Measurements from ENCODE around the gene GKN2. TPM values are rescaled to one million over a fixed set of nuclear protein-coding genes. Genes with fewer than 3 reads are reported as not detected.

GKN2 gene
- total RNA-seq, 1 donor from 2014 or later = not detected

Other genes starting within 250 kb of the GKN2 start
- gene ARHGAP25, start 218.1 kb downstream of the GKN2 start, total RNA-seq = 8.9 and 10.1 TPM in 2 replicates
- not detected in 2 replicates for gene BMP10, start 81.5 kb downstream of the GKN2 start, total RNA-seq
- gene GKN1, start 21.7 kb upstream of the GKN2 start, total RNA-seq = not detected in 2 replicates
- 0.20 and 0.65 TPM in 2 replicates for gene ANTXR1, start 60.3 kb upstream of the GKN2 start, total RNA-seq

All from lung microvascular endothelial cell (primary cell).